HepG2 (cell line): ENCODE measurements around the gene KCNH1. TPM values are rescaled to one million over a fixed set of nuclear protein-coding genes. Genes with fewer than 3 reads are reported as not detected.

ENCODE experiments used
- ATAC-seq: fragments of 200-7000 bp; cut with Tn5 transposase; 3 replicates; pipeline ENCODE4 v1.9.1; 2020; ENCODE audit warnings: mild to moderate bottlenecking, moderate library complexity
- Bru-seq: library from RNA; stranded (reverse); fragments of 400-500 nt; gene quantifications from one replicate; lab custom pipeline; 2021; lab: Mats Ljungman, UMichigan
- BruChase-seq, 2 experiments: library from RNA; stranded (reverse); fragments of 400-500 nt; gene quantifications; one replicate each; lab custom pipeline; 2021; lab: Mats Ljungman, UMichigan
- BruUV-seq: library from RNA; stranded (reverse); fragments of 400-500 nt; replicated peaks from 2 replicates; lab custom pipeline; 2021; lab: Mats Ljungman, UMichigan
- CTCF ChIA-PET: fragments of 300-600 bp; formaldehyde crosslinking; extraction: SDS; loops from one replicate; lab custom pipeline; 2021; ENCODE audit warnings: low total read pairs, inconsistent platforms, low intra/inter-chr PET ratio; lab: Yijun Ruan, JAX
- POLR2A ChIA-PET: fragments of 350-600 bp; sonication (Branson Sonifier 250); formaldehyde crosslinking; loops from one replicate; lab custom pipeline; 2020; ENCODE audit warnings: antibody characterized with exemption, inconsistent platforms; lab: Yijun Ruan, JAX
- DNase-seq: peaks from one replicate; pipeline ENCODE4 v3.0.0-alpha.2; 2015; ENCODE audit warnings: low spot score
- FAIRE-seq: peaks from 3 replicates; lab custom pipeline; 2011; peaks lifted over from hg19 to GRCh38; lab: Jason Lieb, UNC
- H2AFZ ChIP-seq: one replicate; pipeline ENCODE4 v1.6.1; 2011; ENCODE audit warnings: low read length, inconsistent platforms
- H3K27ac ChIP-seq: fragments of 300-600 bp; 3 replicates; pipeline ENCODE4 v1.8.0; 2011; ENCODE audit warnings: mixed run types, mild to moderate bottlenecking, mixed read lengths, low read length, inconsistent platforms; ENCODE audit not compliant: insufficient read depth; ENCODE audit errors: extremely low read length
- H3K27me3 ChIP-seq, 2 experiments: fragments of 200-600 bp in 1 of 2; 2 replicates in 1 of 2; 3 replicates in 1 of 2; pipeline versions ENCODE4 v1.6.0 to v1.8.0; 2011; ENCODE audit warnings: low read length in 2 of 2, mild to moderate bottlenecking in 2 of 2, moderate library complexity in 2 of 2, inconsistent platforms in 1 of 2; ENCODE audit not compliant: insufficient read depth in 2 of 2, control insufficient read depth in 1 of 2
- H3K36me3 ChIP-seq, 2 experiments: fragments of 200-600 bp in 1 of 2; replicated peaks in 1 of 2; 2 replicates in 1 of 2; 3 replicates in 1 of 2; pipeline versions ENCODE4 v1.5.1 to v1.8.0; 2011; ENCODE audit warnings: low read length in 2 of 2, inconsistent platforms in 1 of 2; ENCODE audit not compliant: insufficient read depth in 2 of 2, control insufficient read depth in 1 of 2
- H3K4me1 ChIP-seq: 2 replicates; pipeline ENCODE4 v1.5.1; 2012; ENCODE audit warnings: low read length, inconsistent platforms; ENCODE audit not compliant: insufficient read depth
- H3K4me2 ChIP-seq: 2 replicates; pipeline ENCODE4 v1.6.0; 2011; ENCODE audit warnings: low read depth, low read length, inconsistent platforms
- H3K4me3 ChIP-seq, 3 experiments: fragments of 200-600 bp in 1 of 3; sonication (generic), shearing (Covaris generic) in 1 of 3; replicated peaks in 1 of 3; 2 replicates each; pipeline ENCODE4 v1.5.1; 2011 to 2016; ENCODE audit warnings: low read length in 3 of 3, inconsistent platforms in 2 of 3, low read depth in 2 of 3, mild to moderate bottlenecking in 2 of 3, control low read depth in 1 of 3, mixed read lengths in 1 of 3; ENCODE audit not compliant: insufficient read depth in 1 of 3
- H3K79me2 ChIP-seq: one replicate; pipeline ENCODE4 v1.6.1; 2011; ENCODE audit warnings: low read length, inconsistent platforms; ENCODE audit not compliant: insufficient read depth
- H3K9ac ChIP-seq: 2 replicates; pipeline ENCODE4 v1.6.0; 2011; ENCODE audit warnings: mild to moderate bottlenecking, low read depth, low read length, inconsistent platforms; ENCODE audit not compliant: insufficient read depth
- H3K9me3 ChIP-seq: 2 replicates; pipeline ENCODE4 v1.5.1; 2012; ENCODE audit warnings: mild to moderate bottlenecking, low read length
- H4K20me1 ChIP-seq: 2 replicates; pipeline ENCODE4 v1.6.0; 2011; ENCODE audit warnings: inconsistent platforms, mild to moderate bottlenecking, low read length, moderate library complexity; ENCODE audit not compliant: insufficient read depth
- ASH2L ChIP-seq: fragments of 300-600, 200-600 bp; sonication (generic); IDR thresholded peaks from 2 replicates; pipeline ENCODE4 v1.7.0; 2017; ENCODE audit warnings: low read depth, mild to moderate bottlenecking, moderate library complexity, mixed read lengths, low read length; ENCODE audit not compliant: insufficient read length
- CREBL2 ChIP-seq: sonication (generic); formaldehyde crosslinking; IDR thresholded peaks from 2 replicates; pipeline ENCODE4 v1.8.1; 2023; ENCODE audit warnings: missing genetic modification reagents, mild to moderate bottlenecking, borderline replicate concordance
- FOXM1 ChIP-seq: sonication (generic); formaldehyde crosslinking; IDR thresholded peaks from 2 replicates; pipeline ENCODE4 v1.5.0; 2020; ENCODE audit warnings: missing genetic modification reagents
- HMG20B ChIP-seq: conservative IDR thresholded peaks from 2 replicates; pipeline ENCODE4 v1.6.1; 2016; ENCODE audit warnings: missing genetic modification reagents, missing compliant biosample characterization
- KAT2B ChIP-seq: fragments of 150-350 bp; IDR thresholded peaks from 2 replicates; pipeline ENCODE4 v1.6.1; 2014; ENCODE audit warnings: low read depth, low read length, borderline replicate concordance
- KDM5A ChIP-seq: fragments of 200-600 bp; sonication (generic); IDR thresholded peaks from 2 replicates; pipeline ENCODE4 v1.7.0; 2018; ENCODE audit warnings: antibody characterized with exemption, mild to moderate bottlenecking, low read length, borderline replicate concordance
- NCOA2 ChIP-seq: sonication (generic); formaldehyde crosslinking; IDR thresholded peaks from 2 replicates; pipeline ENCODE4 v1.8.0; 2022; ENCODE audit warnings: inconsistent platforms
- POLR2A ChIP-seq, 2 experiments: IDR thresholded peaks; 2 replicates each; pipeline ENCODE4 v1.6.1; 2011; ENCODE audit warnings: low read depth in 2 of 2, low read length in 2 of 2, mild to moderate bottlenecking in 1 of 2, moderate library complexity in 1 of 2; ENCODE audit not compliant: insufficient read depth in 1 of 2
- RBM22 ChIP-seq: fragments of 200-400 bp; formaldehyde crosslinking; optimal IDR thresholded peaks from 2 replicates; pipeline ENCODE3; 2017; ENCODE audit warnings: mild to moderate bottlenecking, low read length, moderate library complexity
- TAF15 ChIP-seq: fragments of 200-400 bp; formaldehyde crosslinking; IDR thresholded peaks from one replicate; pipeline ENCODE4 v1.6.1; 2018; ENCODE audit warnings: mild to moderate bottlenecking, low read depth, low read length; ENCODE audit not compliant: poor library complexity, severe bottlenecking
- TP53 ChIP-seq: sonication (generic); formaldehyde crosslinking; conservative IDR thresholded peaks from 2 replicates; pipeline ENCODE4 v1.4.0; 2020; ENCODE audit warnings: missing genetic modification reagents
- ZBTB42 ChIP-seq: sonication (generic); formaldehyde crosslinking; IDR thresholded peaks from 2 replicates; pipeline ENCODE4 v1.5.0; 2020; ENCODE audit warnings: mild to moderate bottlenecking, missing genetic modification reagents
- ZBTB44 ChIP-seq: sonication (generic); formaldehyde crosslinking; IDR thresholded peaks from 2 replicates; pipeline ENCODE4 v1.4.0; 2020; ENCODE audit warnings: missing genetic modification reagents
- ZNF230 ChIP-seq: sonication (generic); formaldehyde crosslinking; IDR thresholded peaks from 2 replicates; pipeline ENCODE4 v1.4.0; 2020; ENCODE audit warnings: mild to moderate bottlenecking, missing genetic modification reagents
- ZNF331 ChIP-seq: sonication (generic); formaldehyde crosslinking; IDR thresholded peaks from 2 replicates; pipeline ENCODE4 v1.4.0; 2020; ENCODE audit warnings: missing genetic modification reagents
- ZNF562 ChIP-seq: sonication (generic); formaldehyde crosslinking; IDR thresholded peaks from 2 replicates; pipeline ENCODE4 v1.8.0; 2022; ENCODE audit warnings: missing genetic modification reagents, borderline replicate concordance
- ZNF841 ChIP-seq: sonication (generic); formaldehyde crosslinking; IDR thresholded peaks from 2 replicates; pipeline ENCODE4 v1.8.1; 2023; ENCODE audit warnings: missing genetic modification reagents, borderline replicate concordance
- ZSCAN29 ChIP-seq: sonication (generic); formaldehyde crosslinking; conservative IDR thresholded peaks from 2 replicates; pipeline ENCODE4 v1.4.0; 2020; ENCODE audit warnings: mild to moderate bottlenecking, missing genetic modification reagents
- WGBS: methylation state at CpG from one replicate; pipeline ENCODE4 v1.1.6; 2017; ENCODE audit warnings: low lambda C conversion rate; 5-methylcytosine and 5-hydroxymethylcytosine counted together
- in situ Hi-C: cut with HindIII; loops from 2 replicates; pipeline ENCODE4 v1.10.0; 2017; ENCODE audit warnings: low pct_unique_long_range_greater_than_20kb; ENCODE audit not compliant: extremely low pct_ligation_motif_present
- intact Hi-C: fragments of 100-400 bp; cut with micrococcal nuclease; formaldehyde crosslinking; loops from one replicate; pipeline ENCODE4 v1.10.0; 2022; ENCODE audit not compliant: unreplicated experiment
- long read RNA-seq, 2 experiments: library from RNA in 1 of 2; library from polyadenylated mRNA in 1 of 2; stranded (forward) in 1 of 2; unstranded in 1 of 2; transcript quantifications; one replicate each; pipeline ENCODE4 v2.0.0, GENCODE V29; 2019 to 2022
- polyA minus RNA-seq, 3 experiments: library from RNA; depleted of rRNA, polyadenylated mRNA; stranded (reverse); fragments of >200 nt; gene quantifications; 2 replicates each; pipeline ENCODE4 v1.2.3, GENCODE V29; 2011; ENCODE audit warnings: low replicate concordance in 1 of 3
- polyA plus RNA-seq, 8 experiments: library from polyadenylated mRNA; depleted of rRNA in 3 of 8; stranded (reverse) in 7 of 8; unstranded in 1 of 8; fragments of >200 nt; fragmentation: Illumina TruSeq in 4 of 8; extraction: Trizol in 4 of 8; gene quantifications; 2 replicates each; pipeline versions ENCODE4 v1.2.1 to v1.2.3, GENCODE V29; 2011 to 2016; ENCODE audit warnings: low read depth in 4 of 8, missing spikeins in 1 of 8, mixed read lengths in 1 of 8; ENCODE audit not compliant: insufficient read depth in 1 of 8
- total RNA-seq, 5 experiments: library from RNA; depleted of rRNA; stranded (reverse); fragments of >200 nt; fragmentation: Illumina TruSeq; extraction: Trizol; gene quantifications; 2 replicates each; pipeline ENCODE4 v1.2.3, GENCODE V29; 2016; ENCODE audit warnings: low read depth in 1 of 5

The KCNH1 gene
- total RNA-seq (2016; rRNA removed; fragmentation: Illumina TruSeq; extraction: Trizol) (not detected in 2 replicates), polyA plus RNA-seq (2011; rRNA removed) (not detected in 2 replicates), polyA minus RNA-seq (2011; rRNA and poly(A)+ RNA removed; ENCODE audit: low replicate concordance) (not detected in 2 replicates), Bru-seq, nascent RNA (percentile 2 among the genes with signal in this experiment), BruChase-seq, experiment 1, labeled RNA remaining after a 6-hour chase (percentile 5 among the genes with signal in this experiment), BruChase-seq, experiment 2, labeled RNA remaining after a 2-hour chase (percentile 1 among the genes with signal in this experiment)
- not detected in 2 replicates for total RNA-seq (2016; cell fraction: cytosol; rRNA removed; fragmentation: Illumina TruSeq; extraction: Trizol; ENCODE audit: low read depth)
- not detected in 2 replicates for total RNA-seq (2016; cell fraction: insoluble cytoplasmic fraction; rRNA removed; fragmentation: Illumina TruSeq; extraction: Trizol)
- total RNA-seq (2016; cell fraction: membrane; rRNA removed; fragmentation: Illumina TruSeq; extraction: Trizol) = not detected in 2 replicates
- not detected in 2 replicates for total RNA-seq (2016; cell fraction: nucleus; rRNA removed; fragmentation: Illumina TruSeq; extraction: Trizol)
- not detected in 2 replicates for polyA plus RNA-seq (2011; cell fraction: cytosol; rRNA removed)
- polyA plus RNA-seq (2011; cell fraction: nucleus; rRNA removed) = not detected in 2 replicates
- polyA plus RNA-seq (2012) = 0.04 TPM in 1 of 2 replicates, not detected in the other
- not detected in 2 replicates for polyA plus RNA-seq (2016; cell fraction: cytosol; fragmentation: Illumina TruSeq; extraction: Trizol; ENCODE audit: low read depth)
- polyA plus RNA-seq (2016; cell fraction: insoluble cytoplasmic fraction; fragmentation: Illumina TruSeq; extraction: Trizol; ENCODE audit: low read depth) = not detected in 2 replicates
- not detected in 2 replicates for polyA plus RNA-seq (2016; cell fraction: membrane; fragmentation: Illumina TruSeq; extraction: Trizol; ENCODE audit: low read depth)
- polyA plus RNA-seq (2016; cell fraction: nucleus; fragmentation: Illumina TruSeq; extraction: Trizol; ENCODE audit: insufficient read depth, low read depth) = not detected in 2 replicates
- polyA minus RNA-seq (2011; cell fraction: cytosol; rRNA and poly(A)+ RNA removed) = not detected in 2 replicates
- not detected in 2 replicates for polyA minus RNA-seq (2011; cell fraction: nucleus; rRNA and poly(A)+ RNA removed)
- long read RNA-seq, experiment 1 = 0 reads
- long read RNA-seq, experiment 2 = 0 reads

- ChIA-PET CTCF (interaction anchor here (0.9 to 4.4 kb wide), 5 partner anchors 549 to 727 kb away, joined by 3 to 38 read pairs (median 22); no protein-coding TSS in a partner anchor), POLR2A (no interaction called here)
- ATAC-seq (peak; percentile 99), FAIRE-seq (no peak), DNase-seq (peak; percentile 62)
- intact Hi-C loops (loop anchor here (1.0 to 10.0 kb wide), 6 partner anchors 121 to 727 kb away; partner anchors contain the start of gene RCOR3), in situ Hi-C loops (loop anchor here (5.0 to 10.0 kb wide), 3 partner anchors 429 to 729 kb away; no protein-coding TSS in a partner anchor)
- Histone ChIP-seq H2AFZ (no peak within 1 kb of the TSS), H3K9ac (no peak within 1 kb of the TSS), H3K4me2 (peak within 1 kb of the TSS; percentile 54), H3K27ac (no peak within 1 kb of the TSS), H3K36me3 (no peaks in the 10 kb centered on the region), H3K79me2 (no peaks in the 10 kb centered on the region), H4K20me1 (no peaks in the 10 kb centered on the region), H3K4me1 (peaks cover 12% of the 10 kb centered on the region; the same call in 1 of the 2 replicates), H3K9me3 (no peaks in the 10 kb centered on the region), H3K4me3 (peak within 1 kb of the TSS in 1 of 3 experiments; percentile 61; a peak in 2 of 6 replicates), H3K27me3 (peaks cover 5 to 17% of the 10 kb centered on the region in 2 experiments; a peak in 4 of 5 replicates)
- no TSS peak for BruUV-seq
- WGBS = 0% methylated on average over 4 of the region's 61 CpGs
- no peak for TF ChIP-seq ZSCAN29
- TF ChIP-seq HMG20B (CRISPR knock-in tag) = no peak
- no peak for TF ChIP-seq FOXM1 (CRISPR knock-in tag)
- no peak for TF ChIP-seq TP53 (CRISPR knock-in tag)
- TF ChIP-seq RBM22 = no peak
- no peak for TF ChIP-seq NCOA2 (CRISPR knock-in tag)
- TF ChIP-seq KDM5A = no peak
- no peak for TF ChIP-seq CREBL2 (CRISPR knock-in tag)
- 0 out of 2 replicates have a peak, but pooled peaks have one; percentile 24 for TF ChIP-seq ZNF562 (CRISPR knock-in tag)
- peak; percentile 91 for TF ChIP-seq TAF15
- no peak for TF ChIP-seq KAT2B
- no peak for TF ChIP-seq POLR2A (IDR thresholded peaks at IDR 0.05; ENCODE audit: insufficient read depth in 1 of 2, low read depth in 2 of 2, low read length in 2 of 2)
- no peak for TF ChIP-seq ZBTB44 (CRISPR knock-in tag)
- peak; percentile 69 for TF ChIP-seq ZNF331
- no peak for TF ChIP-seq ZNF841 (CRISPR knock-in tag)
- no peak for TF ChIP-seq ASH2L
- TF ChIP-seq ZNF230 (CRISPR knock-in tag) = no peak
- TF ChIP-seq ZBTB42 = no peak
Observed at GRCh38 chr1:211133836-211134669, at the start of gene KCNH1. KCNH1 (minus strand) TSS chr1:211134148; CDS start chr1:211133945, 203 bp downstream.
